Lower leg skin (tissue), 3 donors: Measurements from ENCODE around the gene ANKRD33B.

ENCODE experiments used
- POLR2A ChIP-seq, 2 donors: fragments of 450-650 bp; IDR thresholded peaks; one replicate each; pipeline ENCODE4 v1.6.1; 2016 to 2017; ENCODE audit warnings: antibody characterized with exemption in 2 of 2, mild to moderate bottlenecking in 1 of 2, moderate library complexity in 1 of 2
- TF ChIP-seq, protein P1 (sequence below), 3 donors: fragments of 450-650 bp; IDR thresholded peaks; one replicate each; pipeline ENCODE4 v1.5.1; 2016; ENCODE audit warnings: antibody characterized with exemption in 3 of 3, mild to moderate bottlenecking in 3 of 3, moderate library complexity in 2 of 3

DNA sequence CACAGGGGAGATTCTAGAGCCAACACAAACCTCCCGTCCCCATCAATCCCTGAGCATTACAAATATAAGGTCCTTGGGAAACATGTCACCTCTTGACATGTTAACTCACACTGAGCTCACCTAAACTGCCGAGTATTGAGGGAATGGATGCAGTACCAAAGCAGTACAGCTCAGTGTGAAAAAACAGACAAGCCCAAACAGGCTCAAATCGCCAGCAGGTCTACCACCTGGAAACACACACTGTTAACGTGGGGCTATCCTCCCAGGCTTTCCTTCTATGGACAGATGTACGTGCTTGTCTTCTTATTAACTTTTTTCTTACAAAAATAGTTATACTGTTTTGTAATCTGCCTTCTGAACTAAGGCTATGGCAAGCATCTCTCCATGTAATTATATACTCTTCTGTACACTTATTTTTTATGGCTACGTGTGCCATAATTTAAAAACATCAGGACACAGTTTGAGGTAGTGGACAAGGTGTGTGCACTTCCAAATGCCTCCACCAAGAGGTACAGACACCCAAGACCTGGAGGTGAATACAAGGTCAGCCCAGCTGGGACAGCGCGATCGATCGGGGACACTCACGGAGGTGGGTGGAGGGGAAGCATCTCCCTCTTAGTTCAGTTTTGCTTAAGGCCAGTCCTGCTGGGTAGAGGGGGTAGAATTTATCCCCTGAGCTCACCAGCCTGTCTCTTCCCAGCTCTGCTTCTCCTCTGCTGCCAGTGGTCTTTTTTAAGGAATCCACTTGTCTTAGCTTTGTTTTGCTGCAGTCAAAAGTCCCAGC is 120.6 kb downstream of the ANKRD33B start:
- TF ChIP-seq, protein P1, sequence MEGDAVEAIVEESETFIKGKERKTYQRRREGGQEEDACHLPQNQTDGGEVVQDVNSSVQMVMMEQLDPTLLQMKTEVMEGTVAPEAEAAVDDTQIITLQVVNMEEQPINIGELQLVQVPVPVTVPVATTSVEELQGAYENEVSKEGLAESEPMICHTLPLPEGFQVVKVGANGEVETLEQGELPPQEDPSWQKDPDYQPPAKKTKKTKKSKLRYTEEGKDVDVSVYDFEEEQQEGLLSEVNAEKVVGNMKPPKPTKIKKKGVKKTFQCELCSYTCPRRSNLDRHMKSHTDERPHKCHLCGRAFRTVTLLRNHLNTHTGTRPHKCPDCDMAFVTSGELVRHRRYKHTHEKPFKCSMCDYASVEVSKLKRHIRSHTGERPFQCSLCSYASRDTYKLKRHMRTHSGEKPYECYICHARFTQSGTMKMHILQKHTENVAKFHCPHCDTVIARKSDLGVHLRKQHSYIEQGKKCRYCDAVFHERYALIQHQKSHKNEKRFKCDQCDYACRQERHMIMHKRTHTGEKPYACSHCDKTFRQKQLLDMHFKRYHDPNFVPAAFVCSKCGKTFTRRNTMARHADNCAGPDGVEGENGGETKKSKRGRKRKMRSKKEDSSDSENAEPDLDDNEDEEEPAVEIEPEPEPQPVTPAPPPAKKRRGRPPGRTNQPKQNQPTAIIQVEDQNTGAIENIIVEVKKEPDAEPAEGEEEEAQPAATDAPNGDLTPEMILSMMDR (IDR thresholded peaks at IDR 0.05) = no peak
- no peak for TF ChIP-seq POLR2A (IDR thresholded peaks at IDR 0.05)
